GM12875 (cell line): Measurements from ENCODE around the gene MDK.

Experiments used
- H3K4me3 ChIP-seq: one replicate; pipeline ENCODE4 v1.5.1; 2011; ENCODE audit warnings: low read depth, low read length, control low read depth
- CTCF ChIP-seq: IDR thresholded peaks from 2 replicates; pipeline ENCODE4 v1.5.1; 2011; ENCODE audit warnings: low read depth, mild to moderate bottlenecking, control low read depth, inconsistent platforms, low read length, moderate library complexity, borderline replicate concordance; ENCODE audit not compliant: insufficient read depth

Gene MDK, protein sequence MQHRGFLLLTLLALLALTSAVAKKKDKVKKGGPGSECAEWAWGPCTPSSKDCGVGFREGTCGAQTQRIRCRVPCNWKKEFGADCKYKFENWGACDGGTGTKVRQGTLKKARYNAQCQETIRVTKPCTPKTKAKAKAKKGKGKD

DNA sequence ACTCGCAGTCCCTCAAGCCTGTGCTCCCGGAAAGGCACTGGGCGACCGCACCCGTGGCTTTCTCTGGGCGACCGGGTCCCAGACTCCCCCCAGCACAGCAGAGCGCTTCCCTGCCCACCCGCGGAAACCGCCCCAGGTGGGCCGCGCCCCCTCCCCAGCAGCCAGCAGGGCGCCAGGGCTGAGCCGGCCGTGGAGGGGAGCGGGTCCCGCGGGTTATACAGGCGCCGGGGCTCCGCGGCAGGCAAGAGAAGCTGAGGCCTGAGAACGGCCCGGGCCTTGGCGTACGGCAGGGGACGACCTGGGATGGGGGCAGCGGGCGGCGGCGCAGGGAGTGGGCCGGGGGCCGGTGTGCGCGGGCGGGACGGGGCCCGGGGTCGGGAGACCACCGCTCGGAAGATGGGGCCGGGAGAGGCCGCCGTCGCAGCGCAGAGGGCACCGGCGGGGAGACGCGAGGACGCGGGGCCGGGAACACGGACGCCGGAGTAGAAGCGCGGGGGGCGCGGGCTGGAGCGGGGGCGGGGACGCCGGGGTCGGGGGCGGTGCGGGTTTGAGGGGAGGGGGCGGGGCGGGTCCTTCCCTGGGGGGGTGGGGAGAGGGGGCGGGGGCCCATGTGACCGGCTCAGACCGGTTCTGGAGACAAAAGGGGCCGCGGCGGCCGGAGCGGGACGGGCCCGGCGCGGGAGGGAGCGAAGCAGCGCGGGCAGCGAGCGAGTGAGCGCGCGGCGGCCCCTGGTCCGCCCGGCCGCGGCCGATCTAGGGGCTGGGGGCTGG lies at the start of gene MDK:
TSS of gene MDK (plus strand) at position 622 of the 771 bp plus-strand sequence. CDS start 389 bp downstream, outside the sequence.
- no peak for TF ChIP-seq CTCF
- peak within 1 kb of the TSS; percentile 54 for H3K4me3 ChIP-seq

DNA sequence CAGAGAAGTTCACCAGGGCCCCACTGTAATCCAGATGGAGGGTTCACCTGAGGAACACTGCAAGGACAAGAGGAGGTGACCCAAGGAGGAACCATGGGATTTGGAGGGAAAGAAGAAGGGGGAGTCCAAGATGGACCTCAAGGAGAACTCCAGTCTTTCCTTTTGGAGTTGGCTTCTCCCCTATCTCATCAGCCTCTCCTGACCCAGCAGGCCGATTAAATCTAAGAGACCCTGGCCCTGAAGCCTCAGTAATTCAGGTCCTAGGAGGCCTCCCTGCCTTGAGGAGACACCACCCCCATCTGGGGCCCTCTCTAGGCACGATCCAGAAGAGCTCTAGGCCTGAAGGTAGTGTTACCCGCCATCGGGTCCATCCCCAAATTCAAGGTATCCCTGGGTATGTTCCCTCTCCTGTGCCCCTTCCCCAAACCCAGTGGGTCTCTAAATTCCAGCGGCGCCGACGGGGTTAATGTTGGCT lies 49.3 kb upstream of the MDK start:
- TF ChIP-seq CTCF = no peak
- H3K4me3 ChIP-seq = no peak overlapping the region

GRCh38 chr11:46332568-46333393 lies 48.7 kb upstream of the MDK start:
- TF ChIP-seq CTCF = no peak
- H3K4me3 ChIP-seq = no peak overlapping the region

- H3K4me3 ChIP-seq = no peak overlapping the region
- TF ChIP-seq CTCF = no peak
These were observed 48.0 kb upstream of the MDK start for GRCh38 chr11:46333394-46333947.

- no peak overlapping the region for H3K4me3 ChIP-seq
- TF ChIP-seq CTCF = no peak
These were observed 47.3 kb upstream of the MDK start for GRCh38 chr11:46334211-46334610.

- H3K4me3 ChIP-seq = no peak overlapping the region
- TF ChIP-seq CTCF = no peak
These were observed 46.2 kb upstream of the MDK start for GRCh38 chr11:46335271-46335670.
